D341Med (cell line): ENCODE results near the gene UBAP2L.

Experiments used
- DNase-seq: peaks from one replicate; pipeline ENCODE4 v3.0.0; 2012; ENCODE audit warnings: low spot score

Gene UBAP2L, protein sequence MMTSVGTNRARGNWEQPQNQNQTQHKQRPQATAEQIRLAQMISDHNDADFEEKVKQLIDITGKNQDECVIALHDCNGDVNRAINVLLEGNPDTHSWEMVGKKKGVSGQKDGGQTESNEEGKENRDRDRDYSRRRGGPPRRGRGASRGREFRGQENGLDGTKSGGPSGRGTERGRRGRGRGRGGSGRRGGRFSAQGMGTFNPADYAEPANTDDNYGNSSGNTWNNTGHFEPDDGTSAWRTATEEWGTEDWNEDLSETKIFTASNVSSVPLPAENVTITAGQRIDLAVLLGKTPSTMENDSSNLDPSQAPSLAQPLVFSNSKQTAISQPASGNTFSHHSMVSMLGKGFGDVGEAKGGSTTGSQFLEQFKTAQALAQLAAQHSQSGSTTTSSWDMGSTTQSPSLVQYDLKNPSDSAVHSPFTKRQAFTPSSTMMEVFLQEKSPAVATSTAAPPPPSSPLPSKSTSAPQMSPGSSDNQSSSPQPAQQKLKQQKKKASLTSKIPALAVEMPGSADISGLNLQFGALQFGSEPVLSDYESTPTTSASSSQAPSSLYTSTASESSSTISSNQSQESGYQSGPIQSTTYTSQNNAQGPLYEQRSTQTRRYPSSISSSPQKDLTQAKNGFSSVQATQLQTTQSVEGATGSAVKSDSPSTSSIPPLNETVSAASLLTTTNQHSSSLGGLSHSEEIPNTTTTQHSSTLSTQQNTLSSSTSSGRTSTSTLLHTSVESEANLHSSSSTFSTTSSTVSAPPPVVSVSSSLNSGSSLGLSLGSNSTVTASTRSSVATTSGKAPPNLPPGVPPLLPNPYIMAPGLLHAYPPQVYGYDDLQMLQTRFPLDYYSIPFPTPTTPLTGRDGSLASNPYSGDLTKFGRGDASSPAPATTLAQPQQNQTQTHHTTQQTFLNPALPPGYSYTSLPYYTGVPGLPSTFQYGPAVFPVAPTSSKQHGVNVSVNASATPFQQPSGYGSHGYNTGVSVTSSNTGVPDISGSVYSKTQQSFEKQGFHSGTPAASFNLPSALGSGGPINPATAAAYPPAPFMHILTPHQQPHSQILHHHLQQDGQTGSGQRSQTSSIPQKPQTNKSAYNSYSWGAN

DNA sequence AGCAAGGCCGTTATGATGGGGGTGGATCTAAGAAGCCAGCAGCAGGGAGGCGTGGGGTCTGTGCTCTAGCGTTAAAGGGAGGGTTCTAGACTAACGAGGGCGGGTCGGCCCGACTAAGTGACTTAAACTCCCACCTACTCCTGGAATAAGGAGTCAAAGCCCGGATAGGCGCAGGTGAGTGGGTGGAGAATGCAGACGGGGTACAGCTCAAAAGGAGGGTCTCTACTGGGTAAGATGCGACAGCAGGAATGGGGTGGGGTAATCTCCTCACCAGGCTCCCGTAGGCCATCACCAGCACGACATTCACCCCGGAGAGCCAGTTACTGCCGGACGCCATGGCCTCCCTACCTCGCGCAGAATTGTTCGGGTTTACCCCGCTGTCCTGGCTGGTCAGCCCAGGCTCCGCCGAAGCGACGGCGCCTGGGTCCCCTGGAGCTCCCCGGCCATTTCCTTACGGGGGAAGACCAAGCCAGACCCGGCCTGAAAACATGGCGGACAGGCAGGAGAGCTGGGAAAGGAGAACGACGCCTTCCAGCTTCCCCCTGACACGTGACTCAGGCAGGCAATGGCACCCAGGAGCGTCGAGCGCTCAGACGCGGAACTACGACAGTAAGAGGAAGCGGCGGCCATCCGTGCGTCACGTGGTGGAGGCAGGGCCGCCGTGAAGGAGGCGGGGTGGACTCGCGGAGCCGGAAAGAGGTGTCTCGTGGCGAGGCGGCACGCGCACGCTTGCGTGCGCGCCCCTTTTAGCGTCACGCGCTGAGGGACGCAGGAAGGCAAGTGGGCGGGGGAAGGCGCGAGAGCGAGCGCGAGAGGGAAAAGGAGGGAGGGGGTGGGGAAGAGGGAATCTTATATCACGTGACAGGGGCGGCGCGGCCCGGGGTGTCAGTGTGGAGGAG lies at the start of gene UBAP2L:
UBAP2L (plus strand) TSS at position 885 of the 899 bp plus-strand sequence. CDS start 4,169 bp downstream, outside the sequence.
- DNase-seq, result peak; percentile 98

DNA sequence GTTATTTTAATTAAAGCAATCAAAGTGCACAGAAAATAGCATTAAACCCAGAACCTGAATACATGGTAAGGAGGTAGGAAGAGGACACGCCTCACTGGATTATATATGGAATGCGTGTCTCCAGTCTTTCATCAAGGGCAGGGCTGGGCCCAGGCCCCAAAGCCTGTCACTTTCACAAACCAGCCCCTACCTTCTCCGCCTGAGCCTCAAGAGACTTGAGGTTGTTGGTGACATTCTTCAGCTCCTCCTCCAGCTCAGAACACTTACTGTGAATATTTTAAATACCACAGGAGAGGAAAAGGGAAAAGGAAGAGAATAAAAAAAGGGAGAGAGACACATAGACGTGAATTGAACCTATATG lies 49.6 kb upstream of the UBAP2L start:
- no peak for DNase-seq

DNA sequence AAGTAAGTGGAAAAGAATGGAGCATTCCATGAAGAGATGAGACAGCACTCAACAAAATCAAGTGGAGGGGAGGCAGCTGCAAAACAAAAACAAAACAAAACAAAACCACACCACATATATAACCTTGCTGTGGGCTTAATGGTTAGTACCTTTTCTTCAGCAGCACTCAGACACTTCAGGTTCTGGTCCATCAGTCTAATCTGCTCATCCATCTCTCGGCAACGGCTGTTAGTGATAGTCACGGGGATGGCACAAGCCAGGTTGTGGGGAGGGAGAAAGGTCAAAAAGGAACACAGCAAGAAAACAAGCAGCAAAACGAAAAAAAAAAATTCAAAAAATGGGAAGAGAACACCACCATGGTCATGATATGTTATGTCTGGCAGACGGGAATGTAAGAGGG lies 48.9 kb upstream of the UBAP2L start:
- DNase-seq, result no peak

DNA sequence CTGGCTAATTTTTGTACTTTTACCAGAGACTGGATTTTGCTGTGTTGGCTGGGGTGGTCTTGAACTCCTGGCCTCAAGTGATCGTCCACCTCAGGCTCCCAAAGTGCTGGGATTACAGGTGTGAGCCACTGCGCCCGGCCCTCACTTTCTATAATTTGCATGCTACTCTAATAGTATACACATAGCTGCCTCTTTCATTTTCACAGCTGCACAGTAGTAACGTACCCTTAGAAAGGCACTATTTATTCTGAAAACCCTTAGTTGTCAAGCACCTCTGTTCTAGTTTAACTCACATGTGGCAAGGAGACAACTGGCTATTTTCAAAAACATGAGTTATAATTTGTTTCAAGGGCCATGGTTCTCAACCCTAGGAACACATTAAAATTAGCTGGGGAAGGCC lies 46.1 kb upstream of the UBAP2L start:
- no peak for DNase-seq

DNA sequence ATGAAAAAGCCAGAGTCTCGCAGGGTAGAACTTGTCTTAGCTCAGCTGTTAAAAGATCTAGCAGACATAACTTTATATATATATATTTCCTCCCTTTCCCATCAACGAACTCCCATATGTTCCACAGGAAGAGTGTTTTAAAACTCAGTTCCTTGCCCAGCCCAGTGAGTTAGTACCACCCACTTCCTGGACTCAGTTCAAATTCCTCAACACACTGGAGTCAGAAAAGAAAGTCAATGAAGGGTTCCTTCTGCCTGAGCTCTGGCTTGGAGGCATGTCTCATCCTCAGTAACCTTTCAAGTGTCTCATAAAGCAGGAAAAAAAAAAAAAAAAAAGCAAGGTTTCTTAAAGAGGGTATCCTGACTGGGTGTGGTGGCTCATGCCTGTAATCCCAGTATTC lies 44.4 kb upstream of the UBAP2L start:
- DNase-seq, result no peak

DNA sequence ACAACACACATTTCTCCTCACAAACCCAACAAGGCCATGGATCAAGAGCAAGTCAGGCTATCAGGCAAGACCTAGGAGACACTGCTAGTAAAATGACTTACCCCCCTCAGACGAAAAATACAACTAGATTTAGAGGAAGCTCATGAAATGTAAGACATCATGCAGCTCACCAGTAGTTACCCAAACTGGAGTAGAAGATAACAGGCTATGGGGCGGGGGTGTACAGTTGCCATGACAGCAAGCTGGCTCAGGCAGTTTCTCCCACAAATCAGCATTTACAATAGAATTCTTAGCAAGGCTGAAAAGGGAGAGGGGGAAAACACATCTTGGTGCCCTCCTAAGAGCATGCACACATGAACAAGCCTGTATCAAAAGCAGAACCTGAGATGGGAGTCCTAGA lies 42.7 kb upstream of the UBAP2L start:
- DNase-seq, result no peak

DNA sequence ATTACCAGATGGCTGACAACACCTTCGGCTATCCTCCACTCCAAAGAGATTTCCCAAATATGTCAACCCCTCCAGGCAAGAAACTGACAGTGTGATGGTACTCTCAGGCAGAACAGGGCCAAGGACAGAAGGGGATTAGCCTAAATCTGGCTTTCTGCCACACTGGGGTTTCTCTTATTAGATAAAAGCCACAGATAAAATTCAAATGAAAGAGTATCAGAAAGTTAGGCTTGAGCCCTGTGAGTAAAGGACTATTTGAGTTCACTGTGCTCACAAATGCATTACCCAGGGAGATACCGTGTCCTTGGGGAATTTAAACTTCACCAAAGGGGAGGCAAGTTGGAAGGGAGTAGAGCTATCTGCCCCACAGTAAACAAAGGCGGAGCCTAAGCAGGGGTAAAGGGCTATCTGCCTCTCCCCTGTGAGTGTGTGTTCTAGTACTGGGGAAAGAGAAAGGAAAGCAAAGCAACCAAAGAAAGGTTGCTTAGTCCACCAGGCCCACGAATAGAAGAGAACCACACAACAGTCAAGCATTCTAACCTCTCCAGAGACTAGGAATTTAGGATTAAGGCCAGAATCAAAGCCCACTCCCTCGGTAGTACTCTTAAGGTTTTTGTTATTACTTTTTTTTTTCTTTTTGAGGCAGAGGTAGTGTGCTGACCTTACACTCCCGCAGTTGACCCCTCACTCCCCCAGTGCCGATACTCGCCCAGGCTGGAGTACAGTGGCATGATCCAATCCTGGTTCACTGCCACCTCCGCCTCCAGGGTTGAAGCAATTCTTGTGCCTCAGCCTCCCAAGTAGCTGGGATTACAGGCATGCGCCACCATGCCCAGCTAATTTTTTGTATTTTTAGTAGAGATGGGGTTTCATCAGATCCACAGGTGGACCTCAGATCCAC lies 41.6 kb upstream of the UBAP2L start:
- peak; percentile 70 for DNase-seq

DNA sequence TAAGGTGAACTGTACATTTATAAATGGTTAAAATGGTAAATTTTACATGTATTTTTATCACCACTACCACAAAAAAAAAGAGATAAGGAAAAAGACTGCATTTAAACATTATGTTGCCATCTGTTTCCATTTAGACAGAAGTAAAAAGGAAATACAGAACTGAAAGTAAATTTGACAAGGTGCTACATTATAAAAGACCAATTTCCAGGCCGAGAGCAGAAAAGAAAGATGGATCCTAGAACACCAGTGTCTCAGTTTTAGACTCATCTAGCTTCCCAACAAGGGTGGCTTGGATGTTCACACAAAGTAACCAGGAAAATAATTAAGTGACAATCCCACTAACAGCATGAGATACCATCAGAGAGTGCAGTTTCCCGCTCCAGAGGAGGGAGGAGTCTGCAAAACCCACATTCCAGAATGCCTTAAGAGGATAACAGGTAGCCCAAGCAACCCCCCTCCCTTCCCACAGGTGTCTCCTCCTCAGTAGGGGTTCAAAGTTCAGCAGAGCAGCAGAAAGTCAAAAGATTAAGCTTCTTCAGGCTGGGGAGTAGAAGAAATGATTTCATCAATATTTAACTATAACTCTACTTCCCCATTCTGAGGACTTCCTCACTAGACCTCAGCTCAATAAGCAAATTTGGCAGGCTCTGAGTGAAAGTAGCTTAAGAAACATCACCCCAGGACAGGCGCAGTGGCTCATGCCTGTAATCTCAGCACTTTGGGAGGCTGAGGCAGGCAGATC lies 40.6 kb upstream of the UBAP2L start:
- DNase-seq, result no peak

DNA sequence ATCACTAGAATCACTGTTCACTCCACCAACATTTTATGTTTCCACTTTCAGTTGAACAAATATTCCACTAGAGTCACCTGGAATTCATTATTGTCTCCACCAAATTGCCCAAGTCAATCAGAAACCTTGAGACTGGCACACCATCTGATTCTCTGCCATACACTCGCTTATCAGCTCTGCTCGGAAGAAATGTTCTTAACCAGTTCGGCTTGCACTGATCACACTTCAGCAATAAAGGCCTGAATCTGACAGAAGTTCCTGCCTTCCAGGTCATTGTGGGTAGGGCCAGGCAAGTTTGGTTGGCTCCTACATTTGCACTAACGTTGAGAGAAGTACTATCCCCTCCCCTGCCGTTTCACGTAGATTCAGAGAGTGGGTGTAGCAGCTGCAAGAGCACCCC lies 38.8 kb upstream of the UBAP2L start:
- DNase-seq, result no peak

DNA sequence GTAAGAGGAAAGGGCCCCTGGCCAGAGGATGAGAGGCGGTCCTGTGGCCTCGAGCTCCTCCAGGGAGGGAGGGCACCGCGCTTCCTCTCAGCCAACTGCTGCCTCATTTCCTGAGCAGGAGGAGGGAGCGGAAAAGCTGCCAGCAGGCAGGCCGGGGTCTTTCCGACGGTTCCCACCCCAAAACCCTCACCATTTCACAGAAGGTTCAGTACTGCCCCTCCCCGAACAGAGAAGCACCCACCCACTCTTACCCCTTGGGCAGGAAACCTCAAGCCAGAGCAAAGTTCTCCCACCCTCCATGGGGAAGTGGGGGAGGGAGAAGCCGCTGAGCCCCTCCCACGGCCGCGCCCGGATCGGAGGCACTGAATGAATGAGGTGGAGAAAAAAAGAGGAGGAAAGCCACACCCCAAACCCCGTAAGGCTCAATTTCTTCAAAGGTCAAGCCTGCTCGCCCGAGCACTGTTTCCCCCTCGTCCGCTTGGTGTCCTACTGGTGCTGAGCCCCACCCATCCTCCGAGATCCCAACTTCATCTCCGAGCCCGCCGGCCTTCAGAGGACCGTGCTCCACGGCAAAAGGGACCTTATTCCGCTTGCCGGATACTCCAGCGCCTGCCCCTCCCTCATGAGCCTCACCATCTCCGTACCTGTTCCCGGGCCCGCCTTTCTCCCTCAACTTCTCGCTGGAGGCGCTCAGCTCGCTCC lies 38.3 kb upstream of the UBAP2L start:
- peak; percentile 65 for DNase-seq

DNA sequence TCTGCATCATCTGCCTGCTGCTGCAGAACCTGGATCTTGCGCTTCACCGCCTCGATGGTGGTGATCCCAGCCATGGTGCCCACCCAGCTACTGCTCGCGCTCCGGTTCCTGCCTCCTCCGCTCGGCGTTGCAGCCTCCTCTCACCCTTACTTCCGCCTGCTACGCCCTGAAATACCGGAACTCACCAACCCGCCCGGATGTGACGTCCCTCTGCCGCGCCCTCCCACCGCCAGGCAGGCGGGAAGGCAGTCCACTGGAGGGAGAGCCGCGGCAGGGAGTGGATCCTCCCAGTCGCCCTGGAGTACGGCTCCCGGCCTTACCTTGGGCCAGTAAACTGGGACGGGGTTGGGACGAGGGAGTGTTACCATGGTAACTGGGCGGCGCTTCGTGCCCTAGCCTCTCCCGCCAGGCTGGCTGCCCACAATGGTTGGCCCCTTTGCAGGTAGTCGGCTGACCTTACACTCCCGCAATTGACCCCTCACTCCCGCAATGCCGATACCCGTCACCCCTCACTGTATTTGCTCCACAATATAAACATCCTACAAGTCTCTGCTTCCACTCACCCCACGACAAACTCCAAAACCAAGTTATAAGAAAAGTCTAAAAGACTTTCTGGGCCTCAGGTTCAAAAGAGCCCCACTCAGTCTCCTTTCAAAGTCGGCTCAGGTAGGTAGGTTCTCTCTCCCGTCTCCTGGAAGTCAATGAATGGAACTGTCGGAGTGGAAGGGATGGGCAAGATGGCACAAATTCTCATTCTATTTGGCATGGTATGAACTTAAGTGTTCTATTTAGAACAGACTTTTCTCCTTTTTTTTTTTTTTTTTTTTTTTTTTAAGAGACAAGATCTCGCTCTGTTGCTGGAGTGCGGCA lies 37.5 kb upstream of the UBAP2L start:
- peak; percentile 98 for DNase-seq

DNA sequence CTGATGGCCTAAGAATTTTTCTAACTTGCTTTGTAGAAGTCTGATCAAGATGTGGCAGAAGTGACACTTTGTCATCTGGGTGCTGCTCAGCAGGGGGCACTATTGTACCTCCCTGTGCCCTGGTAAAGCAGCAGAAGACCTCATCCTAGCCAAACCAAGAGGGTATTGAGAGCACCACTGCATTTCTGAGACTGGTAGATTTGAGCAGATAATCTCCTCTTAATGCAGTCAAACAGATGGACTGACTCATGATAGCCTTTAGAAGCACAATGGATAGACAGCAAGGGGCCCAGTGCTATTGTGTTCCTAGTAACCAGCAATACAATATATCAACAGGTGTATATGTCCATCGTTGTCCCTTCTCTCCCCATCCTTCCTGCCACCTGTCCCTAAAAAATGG lies 34.6 kb upstream of the UBAP2L start:
- peak; percentile 84 for DNase-seq

DNA sequence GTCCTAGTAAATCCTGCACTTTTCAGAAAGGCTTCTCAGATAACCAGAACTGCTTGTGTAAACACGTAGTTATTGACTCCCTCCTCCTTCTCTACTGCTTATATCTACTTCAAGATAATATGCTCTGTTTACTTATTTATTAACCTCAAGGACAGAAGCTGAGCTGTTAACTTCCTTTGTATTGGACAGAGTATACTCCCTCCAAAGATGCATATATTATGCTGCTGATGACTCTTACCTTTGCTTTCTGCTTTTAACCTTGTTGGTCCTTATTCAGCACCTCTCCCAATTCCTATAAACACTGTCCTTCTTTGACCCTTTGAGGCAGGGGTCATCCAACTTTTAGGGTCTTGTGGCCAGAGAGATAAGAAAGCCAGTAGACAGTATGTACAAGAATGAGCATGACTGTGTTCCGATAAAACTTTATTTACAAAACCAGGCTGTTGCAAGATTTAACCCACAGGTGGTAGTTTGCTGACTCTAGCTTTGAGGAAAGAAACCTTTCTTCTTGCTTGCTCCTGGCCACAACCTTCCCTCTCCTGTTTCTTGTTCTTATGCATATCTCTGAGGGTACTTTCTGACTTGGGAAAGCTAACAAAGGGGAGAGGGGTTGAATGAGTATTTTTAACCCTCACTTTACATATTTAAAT lies 33.8 kb upstream of the UBAP2L start:
- no peak for DNase-seq

DNA sequence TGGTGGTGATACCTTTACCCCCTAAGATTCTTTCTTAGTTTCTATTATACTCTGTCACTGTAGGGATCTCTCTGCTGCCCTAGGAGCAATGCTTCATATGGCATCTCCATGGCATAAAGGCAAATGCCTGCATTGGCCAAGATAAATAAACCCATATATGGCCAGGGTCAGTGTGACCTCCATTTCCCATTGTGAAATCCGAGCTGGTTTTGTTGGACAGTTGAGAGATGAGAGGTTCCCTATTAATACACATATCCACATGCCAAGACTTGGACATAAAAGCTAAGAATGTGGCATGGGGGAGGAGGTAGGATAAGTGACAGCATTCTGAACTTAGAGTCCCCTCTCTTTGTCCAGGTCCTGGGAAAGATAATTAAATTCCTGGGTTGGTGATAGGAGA lies 30.2 kb upstream of the UBAP2L start:
- no peak for DNase-seq

DNA sequence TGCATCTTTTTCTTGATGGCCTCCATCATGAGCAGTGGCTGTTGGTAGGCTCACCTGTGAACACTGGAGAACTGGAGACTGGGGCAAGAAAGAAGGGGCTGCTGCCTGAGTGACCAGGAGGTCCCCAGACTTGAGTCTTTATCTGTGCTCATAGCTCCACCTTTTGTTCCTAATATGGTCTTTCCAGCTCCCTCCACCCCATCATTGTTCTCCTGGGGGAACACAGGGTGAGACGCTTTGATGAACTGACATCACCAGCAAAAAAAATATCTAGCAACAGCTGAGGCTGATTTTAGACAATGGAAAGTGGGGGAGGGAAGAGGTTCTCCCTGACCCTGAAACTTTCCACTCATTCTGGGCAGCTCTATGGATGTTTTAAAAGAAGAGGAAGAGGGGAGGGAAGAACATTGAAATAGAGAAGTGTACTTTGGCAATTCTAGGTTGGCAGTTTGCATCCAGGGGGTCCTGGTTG lies 28.7 kb upstream of the UBAP2L start, which contains the start of gene TPM3:
TPM3 (minus strand) TSS at position 111 of the 472 bp plus-strand sequence; CDS start at position 29, 82 bp downstream.
- DNase-seq, result no peak

DNA sequence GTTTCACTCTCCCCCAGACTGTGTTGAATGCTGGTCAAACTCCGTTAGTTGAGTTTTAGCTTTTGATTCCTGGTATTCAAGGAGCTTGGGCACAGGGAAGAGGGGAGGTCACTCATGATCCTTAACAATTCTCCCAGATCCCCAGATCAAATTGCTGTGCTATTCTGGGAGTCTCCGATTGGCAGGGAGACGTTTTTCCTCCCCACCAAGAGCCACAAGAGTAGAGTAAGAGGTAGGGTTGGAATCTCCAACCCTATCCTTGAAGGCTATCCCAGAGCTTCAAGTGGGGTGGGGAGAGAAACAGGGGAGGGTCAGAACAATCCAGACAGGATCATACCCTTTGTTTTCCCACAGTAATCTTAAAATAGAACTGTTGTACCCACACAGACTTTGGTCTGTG lies 28.3 kb upstream of the UBAP2L start:
- no peak for DNase-seq

DNA sequence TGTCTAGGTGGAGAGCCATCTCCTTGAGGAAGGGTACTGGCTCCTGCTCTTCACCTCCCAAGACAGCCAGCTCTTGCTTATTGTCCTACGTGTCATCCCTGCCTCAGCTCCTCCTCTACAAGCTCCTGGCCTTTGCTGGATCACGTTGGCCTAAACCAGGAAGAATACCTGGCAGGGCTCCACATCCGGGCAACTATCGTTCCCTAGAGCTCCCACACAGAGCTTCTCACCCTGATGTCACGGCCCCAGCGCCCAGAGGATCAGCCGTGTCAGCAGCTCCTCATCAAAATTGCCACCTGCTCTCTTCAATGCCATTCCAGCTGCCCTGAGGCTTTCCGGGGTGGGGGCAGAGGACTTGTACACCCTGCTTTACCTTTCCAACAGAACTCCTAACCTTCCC lies 26.9 kb upstream of the UBAP2L start:
- no peak for DNase-seq
